Inferior parietal cortex (tissue), 1 donor: Measurements from ENCODE around the gene AP1S1.
"Not testable (repeated sequence)": the region's sequence is repeated elsewhere in the genome, so short reads cannot be mapped to it uniquely, and the experiment has no call there.

Experiments used
- DNase-seq: peaks from one replicate; pipeline ENCODE4 v3.0.0-alpha.2; 2016; ENCODE audit errors: extremely low spot score

AP1S1 gene

GRCh38 chr7:101153969-101154692, at the start of gene AP1S1:
Gene AP1S1 (plus strand): TSS chr7:101154476. CDS start chr7:101154515, 39 bp downstream.
- DNase-seq: peak; percentile 90

DNA sequence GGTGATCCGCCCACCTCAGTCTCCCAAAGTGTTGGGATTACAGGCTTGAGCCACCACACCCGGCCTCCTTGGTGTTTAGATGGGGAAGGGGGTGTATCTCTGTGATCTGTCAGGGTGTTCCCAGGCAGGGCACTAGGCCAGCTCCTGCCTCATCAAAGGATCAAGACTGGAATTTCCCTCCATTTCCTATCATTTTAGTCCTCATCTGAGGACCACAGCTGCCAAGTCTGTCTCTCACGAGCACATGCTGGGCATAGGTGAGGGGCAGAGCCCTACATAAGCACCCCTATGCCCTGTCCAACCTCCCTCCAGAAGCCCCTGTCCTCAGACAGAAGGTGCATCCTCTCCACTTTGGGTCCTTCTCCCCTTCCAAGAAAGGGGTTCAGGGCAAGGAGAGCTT, 49.5 kb upstream of the AP1S1 start:
- no peak for DNase-seq

DNA sequence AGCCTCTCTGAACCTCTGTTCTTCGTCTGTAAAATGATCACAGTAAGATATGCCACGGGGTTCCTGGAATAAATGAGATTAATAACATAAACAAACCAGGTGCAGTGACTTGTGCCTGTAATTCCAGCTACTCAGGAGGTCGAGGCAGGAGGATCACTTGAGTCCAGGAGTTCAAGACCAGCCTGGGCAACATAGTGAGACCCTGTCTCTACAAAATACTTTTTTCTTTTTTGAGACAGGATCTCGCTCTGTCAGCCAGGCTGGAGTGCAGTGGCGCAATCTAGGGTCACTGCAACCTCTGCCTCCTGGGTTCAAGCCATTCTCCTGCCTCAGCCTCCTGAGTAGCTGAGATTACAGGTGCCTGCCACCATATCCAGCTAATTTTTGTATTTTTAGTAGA, 49.0 kb upstream of the AP1S1 start:
- not testable (repeated sequence) for DNase-seq

DNA sequence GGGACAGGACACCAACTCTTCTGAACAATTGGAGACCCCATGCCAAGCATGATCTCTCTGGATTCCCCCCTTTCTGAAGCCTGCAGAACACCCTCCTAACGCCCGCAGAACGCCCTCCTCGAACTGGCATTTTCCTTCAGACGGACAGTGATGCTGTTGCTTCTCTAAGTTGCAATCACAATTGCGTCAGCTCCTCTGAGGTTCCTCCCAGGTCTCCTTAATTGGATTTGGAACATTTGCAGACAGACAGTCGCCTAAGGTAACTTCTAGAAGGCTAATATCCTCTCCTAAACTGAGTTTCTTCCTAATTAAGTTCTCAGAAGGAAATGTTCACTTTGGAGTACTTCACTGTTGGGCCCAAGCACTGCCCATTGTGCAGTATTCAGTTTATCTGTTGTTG, 47.9 kb upstream of the AP1S1 start:
- no peak for DNase-seq

DNA sequence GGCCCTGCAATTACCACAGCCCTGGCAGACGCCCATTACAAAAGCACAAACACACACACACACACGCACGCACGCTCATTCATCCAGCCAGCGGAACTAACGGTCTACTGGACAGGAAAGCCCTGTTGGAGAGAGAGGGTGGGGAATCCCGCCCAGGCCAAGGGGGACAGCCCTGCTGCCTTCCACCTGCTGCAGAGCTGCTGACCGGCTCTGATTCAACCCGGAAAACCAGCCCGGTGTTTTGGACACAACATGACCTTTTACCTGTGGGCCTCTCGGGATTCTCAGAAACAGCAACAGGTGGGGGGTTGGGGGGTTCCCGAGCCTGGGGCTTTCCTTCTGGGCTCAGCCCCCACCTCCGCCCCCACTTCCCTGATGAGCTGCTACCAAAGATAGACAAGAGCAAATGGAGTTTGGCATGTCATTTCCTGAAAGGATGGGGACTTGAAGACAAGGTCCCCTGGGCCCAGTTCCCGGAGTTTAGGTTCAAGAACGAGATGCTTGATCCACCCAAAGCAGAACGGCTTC, 45.9 kb upstream of the AP1S1 start:
- no peak for DNase-seq

GRCh38 chr7:101108961-101109360, 45.3 kb upstream of the AP1S1 start:
- DNase-seq: no peak

DNA sequence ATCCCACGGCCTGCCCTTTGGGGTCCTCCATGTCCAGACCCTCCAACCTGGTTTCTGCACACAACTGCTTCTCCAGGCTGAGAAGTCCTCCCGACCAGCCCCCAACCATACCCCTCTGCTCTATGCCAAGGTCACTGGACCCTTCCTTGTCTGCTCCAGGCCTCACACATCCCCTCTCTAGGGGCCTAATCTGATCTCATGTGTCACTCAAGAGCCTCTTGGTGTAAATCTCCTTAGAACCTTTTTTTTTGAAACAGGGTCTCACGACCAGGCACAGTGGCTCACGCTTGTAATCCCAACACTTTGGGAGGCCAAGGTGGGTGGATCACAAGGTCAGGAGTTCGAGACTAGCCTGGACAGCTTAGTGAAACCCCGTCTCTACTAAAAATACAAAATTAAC, 44.9 kb upstream of the AP1S1 start:
- DNase-seq: no peak

- DNase-seq: no peak
Observed at GRCh38 chr7:101111261-101111660, 43.0 kb upstream of the AP1S1 start.

GRCh38 chr7:101112233-101112632, 42.0 kb upstream of the AP1S1 start:
- no peak for DNase-seq

DNA sequence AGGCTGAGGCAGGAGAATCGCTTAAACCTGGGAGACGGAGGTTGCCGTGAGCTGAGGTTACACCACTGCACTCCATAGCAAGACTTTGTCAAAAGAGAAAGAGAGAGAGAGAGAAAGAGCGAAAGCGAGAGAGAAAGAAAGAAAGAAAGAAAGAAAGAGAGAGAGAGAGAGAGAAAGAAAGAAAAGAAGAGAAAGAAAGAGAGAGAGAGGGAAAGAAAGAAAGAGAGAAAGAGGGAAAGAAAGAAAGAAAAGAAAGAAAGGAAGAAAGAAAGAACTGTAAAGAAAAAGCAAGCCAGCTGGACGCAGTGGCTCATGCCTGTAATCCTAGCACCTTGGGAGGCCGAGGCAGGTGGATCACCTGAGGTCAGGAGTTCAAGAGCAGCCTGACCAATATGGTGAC, 41.1 kb upstream of the AP1S1 start:
- DNase-seq: not testable (repeated sequence)

DNA sequence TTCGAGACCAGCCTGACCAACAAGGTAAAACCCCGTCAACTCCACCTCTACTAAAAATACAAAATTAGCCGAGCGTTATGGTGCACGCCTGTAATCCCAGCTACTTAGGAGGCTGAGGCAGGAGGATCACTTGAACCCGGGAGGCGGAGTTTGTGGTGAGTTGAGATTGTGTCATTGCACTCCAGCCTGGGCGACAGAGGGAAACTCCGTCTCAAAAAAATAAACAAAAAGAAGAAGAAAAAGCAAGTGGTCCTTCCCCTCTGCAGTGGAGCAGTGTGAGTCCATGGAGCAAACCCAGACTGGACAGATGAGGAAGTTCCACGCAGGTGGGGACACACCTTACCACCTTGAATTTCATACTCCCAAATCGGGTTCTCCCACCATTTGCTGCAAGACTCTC, 40.4 kb upstream of the AP1S1 start:
- no peak for DNase-seq

DNA sequence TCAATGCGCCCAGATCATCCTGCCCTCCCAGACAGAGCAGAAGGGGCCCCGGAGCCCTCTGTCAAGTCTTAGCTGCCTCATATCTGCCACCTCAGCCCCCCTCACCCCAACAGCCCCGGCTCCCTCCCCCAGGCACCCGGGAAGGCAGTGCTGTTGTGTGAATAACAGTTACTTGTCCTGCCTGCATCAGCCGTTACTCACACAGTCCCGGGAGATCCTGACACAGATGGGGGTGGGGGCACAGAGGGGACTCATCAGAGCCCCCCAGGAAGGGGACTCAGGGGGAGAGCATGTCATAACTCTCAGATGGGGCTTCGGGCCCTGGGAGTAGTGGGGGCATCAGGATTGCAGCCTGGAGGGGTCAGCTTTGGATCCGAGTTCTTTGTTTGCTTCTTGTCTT, 39.8 kb upstream of the AP1S1 start:
- no peak for DNase-seq

GRCh38 chr7:101115215-101115614, 39.1 kb upstream of the AP1S1 start:
- DNase-seq: no peak

- DNase-seq: no peak
Observed at GRCh38 chr7:101116898-101117297, 37.4 kb upstream of the AP1S1 start.

- no peak for DNase-seq
Observed at GRCh38 chr7:101118856-101119255, 35.4 kb upstream of the AP1S1 start.

- no peak for DNase-seq
Observed at GRCh38 chr7:101119876-101120275, 34.4 kb upstream of the AP1S1 start.

- no peak for DNase-seq
Observed at GRCh38 chr7:101120315-101120714, 34.0 kb upstream of the AP1S1 start.

DNA sequence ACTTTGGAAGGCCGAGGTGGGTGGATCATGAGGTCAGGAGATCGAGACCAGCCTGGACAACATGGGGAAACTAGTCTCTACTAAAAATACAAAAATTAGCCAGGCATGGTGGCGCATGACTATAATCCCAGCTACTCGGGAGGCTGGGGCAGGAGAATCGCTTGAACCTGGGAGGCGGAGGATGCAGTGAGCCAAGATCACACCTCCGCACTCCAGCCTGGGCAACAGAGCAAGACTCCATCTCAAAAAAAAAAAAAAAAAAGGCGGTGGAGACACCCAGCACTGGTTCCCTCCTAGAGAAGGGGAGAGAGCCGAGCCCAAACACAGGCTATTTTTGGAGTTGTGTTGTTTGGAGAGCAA, 32.7 kb upstream of the AP1S1 start:
- DNase-seq: not testable (repeated sequence)

DNA sequence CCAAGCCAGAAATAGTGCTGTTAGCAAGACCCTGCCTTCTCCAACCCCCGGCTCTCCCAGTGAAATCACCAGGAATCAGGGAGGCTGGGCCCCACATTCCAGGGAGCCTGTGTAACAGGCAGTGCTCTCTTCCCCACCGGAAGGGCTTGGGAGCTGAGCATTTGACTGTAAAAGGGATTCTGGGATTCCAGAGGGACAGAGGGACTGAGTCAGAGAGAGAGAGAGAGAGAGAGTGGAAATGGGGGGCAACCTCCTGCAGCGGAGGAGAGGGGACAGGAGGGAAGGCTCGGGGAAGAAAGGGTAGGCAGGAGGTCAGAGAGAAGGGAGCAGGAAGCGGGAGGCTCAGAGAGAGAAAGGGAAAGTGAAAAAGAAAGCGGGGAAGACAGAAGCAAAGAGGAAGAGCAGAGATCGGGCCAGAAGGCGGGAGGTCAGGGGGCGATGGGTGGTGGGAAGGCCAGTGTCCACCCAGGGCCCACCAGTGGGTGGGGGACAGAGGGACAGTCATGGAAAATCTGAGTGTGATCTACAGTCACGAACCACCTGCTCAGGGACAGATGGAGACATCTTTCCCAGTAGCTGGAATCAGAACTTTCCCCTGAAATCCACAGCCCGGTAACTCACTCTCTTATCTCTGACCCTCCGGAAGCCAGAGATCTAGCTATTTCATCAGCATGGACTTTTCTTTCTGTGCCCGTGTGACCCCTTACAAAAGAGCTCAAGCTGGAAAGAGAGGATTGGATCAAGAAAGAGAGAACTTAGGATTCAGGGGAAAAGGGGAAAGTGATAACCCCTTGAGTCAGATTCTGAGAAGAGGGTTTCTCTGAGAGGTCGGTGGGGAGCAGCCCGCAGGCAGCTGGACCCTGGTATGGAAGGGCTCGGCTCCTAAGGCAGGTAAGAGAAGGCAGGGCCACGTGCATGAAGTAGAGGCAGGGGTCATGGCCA, 32.0 kb upstream of the AP1S1 start:
- DNase-seq: no peak

DNA sequence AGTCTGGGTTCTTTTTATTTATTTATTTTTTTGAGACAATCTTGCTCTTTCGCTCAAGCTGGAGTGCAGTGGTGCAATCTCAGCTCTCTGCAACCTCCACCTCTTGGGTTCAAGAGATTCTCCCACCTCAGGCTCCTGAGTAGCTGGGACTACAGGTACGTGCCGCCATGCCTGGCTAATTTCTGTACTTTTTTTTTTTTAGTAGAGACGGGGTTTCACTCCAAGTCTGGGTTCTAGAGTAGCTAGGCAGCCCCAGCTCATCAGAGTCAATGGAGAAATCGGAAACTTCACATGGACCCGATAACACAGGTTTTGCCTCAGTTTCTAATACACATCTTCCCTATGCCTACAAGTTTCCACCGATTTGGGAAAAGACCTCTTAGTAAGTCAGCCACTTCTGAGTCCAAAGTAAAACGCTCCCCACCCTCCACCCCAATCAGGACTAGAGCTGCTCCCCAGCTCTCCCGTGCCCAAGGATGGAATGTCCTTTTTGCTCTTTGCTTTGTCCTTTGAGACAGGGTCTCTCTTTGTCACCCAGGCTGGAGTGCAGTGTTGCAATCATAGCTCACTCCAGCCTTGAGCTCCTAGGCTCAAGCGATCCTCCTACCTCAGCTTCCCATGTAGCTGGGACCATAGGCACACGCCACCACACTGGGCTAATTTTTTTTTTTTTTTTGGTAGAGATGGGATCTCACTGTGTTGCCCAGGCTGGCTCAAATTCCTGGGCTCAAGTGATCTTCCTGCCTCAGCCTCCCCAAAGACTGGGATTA, 31.2 kb upstream of the AP1S1 start:
- no peak for DNase-seq

DNA sequence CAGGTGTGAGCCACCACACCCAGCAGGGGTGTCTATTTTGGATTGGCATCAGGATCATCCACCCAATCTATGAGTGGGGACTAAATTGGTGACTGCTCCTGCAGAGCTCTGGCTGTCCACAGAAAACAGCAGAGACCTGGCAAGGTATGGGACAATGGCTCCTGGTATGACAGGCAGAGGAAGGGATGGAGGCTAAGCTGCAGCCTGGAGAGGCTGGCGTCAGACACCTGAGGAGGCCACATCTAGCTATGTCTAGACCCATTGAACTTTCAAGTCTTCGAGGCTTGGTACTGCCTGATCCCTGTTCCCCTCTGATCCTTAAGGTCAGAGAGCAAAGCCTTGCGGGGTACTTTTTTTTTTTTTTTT, 30.6 kb upstream of the AP1S1 start:
- no peak for DNase-seq
